ENCODE data around the gene KPNA1. TPM values are rescaled to one million over a fixed set of nuclear protein-coding genes. Genes with fewer than 3 reads are reported as not detected.

KPNA1 gene
- total RNA-seq, 1 donor from 2014 or later: 54.2 TPM

DNA sequence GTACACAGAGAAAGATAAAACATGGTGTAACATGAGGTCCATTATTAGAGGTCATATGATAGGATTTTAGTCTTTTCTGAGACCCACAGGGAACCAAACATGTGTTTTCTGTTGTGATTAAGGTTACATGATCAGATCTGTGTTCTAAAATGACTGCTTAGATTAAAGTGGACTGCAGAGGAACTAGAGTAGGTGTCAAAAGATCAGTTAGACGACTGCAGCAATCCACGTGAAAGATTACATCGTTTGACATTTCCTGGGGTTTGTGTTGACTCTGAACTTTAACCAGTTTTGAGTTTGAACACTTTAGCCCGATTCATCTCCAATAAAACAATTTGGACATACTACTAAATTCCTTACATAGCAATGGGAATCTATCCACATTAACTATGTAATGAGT lies 136.8 kb downstream of the KPNA1 start:
- no peak for ATAC-seq

DNA sequence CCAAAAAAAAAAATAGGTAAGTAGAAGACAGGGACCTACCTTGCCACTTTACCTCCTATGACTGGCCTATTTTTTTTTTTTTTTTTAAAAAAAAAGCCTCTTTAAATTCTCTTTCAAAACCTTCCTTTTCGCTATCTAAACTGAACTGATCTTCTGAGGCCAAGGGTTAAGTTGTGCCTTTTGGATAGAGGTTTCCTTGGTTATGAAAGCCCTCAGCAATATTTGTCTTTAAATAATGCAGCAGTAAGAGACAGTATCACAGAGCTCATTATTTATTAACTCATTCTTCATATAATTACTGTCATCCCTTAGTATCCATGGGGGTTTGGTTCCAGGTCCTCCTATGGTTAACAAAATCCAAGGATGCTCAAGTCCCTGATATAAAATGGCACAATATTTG lies 140.7 kb downstream of the KPNA1 start:
- ATAC-seq: no peak

Other genes starting within 250 kb of the KPNA1 start
- gene CSTA, start 189.7 kb downstream of the KPNA1 start, total RNA-seq: 2,321 TPM
- gene MIX23, start 131.7 kb downstream of the KPNA1 start, total RNA-seq: 43.3 TPM
- 106 TPM for gene FAM162A, start 130.8 kb downstream of the KPNA1 start, total RNA-seq
- gene WDR5B, start 98.9 kb downstream of the KPNA1 start, total RNA-seq: 1.9 TPM
- gene PARP9, start 49.4 kb upstream of the KPNA1 start, total RNA-seq: 27.5 TPM
- 28.5 TPM for gene DTX3L, start 49.4 kb upstream of the KPNA1 start, total RNA-seq
- 0.56 TPM for gene PARP15, start 62.7 kb upstream of the KPNA1 start, total RNA-seq
- 15.9 TPM for gene PARP14, start 165.9 kb upstream of the KPNA1 start, total RNA-seq